GM21515 (cell line): Measurements from ENCODE around the gene VKORC1L1.
A peak's percentile ranks its signal among the peaks of the same experiment; 100 is the strongest.
"Not testable (repeated sequence)": the region's sequence is repeated elsewhere in the genome, so short reads cannot be mapped to it uniquely, and the experiment has no call there.

Experiments
- ATAC-seq: cut with Tn5 transposase; IDR thresholded peaks from one replicate; pipeline ENCODE4 v1.9.1; 2021; ENCODE audit not compliant: unreplicated experiment

VKORC1L1 gene

DNA sequence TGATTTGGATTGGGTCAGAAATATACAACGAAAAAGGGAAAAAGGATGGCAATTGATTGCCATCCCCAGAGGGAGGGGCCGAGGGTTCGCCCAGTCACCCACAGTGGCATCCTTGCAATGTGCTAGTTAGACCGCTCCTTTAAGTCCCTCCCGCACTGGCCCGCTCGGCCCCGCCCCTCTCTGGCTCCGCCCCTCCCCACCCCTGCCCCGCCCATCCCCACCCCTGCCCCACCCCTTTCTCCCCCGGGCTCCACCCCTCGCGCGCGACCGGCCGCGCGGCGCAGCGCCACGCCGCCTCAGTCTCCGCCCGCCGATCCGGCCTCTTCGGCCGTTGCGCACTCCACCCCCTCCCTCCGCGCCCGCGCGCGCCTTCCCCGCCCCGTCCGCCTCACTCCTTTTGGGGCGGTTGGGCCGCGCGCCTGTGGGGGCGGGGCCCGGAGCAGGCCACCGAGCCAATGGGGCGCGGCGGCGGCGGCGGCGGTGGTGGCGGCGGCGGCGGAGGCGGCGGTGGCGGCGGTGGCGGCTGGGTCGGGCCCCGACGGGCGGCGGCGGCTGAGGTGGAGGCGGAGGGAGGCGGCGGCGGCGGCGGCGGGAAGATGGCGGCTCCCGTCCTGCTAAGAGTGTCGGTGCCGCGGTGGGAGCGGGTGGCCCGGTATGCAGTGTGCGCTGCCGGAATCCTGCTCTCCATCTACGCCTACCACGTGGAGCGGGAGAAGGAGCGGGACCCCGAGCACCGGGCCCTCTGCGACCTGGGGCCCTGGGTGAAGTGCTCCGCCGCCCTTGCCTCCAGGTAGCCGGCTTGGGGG, at the start of gene VKORC1L1:
Gene VKORC1L1, plus strand, starts transcription at position 299 of the 806 bp plus-strand sequence. Its CDS starts 298 bp downstream, at position 597.
- ATAC-seq = peak; percentile 86

DNA sequence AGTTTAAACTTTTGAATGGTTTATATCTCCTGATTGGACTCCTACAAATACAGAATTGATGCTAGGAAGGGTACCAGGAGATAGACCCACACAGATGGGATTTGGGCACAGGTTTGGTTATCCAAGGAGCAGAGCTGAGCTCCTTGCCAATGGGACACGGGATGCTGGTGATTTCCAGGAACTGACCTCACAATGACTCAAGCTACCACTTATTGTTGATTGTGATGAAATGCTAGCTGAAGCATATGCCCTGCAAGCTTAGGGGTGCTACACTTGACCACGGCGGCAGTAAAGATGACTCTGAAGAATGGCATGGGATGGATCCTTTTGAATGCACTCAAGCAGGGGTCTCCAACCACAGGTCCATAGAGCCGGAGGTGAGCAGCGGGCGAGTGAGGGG, 45.5 kb upstream of the VKORC1L1 start:
- ATAC-seq = no peak

DNA sequence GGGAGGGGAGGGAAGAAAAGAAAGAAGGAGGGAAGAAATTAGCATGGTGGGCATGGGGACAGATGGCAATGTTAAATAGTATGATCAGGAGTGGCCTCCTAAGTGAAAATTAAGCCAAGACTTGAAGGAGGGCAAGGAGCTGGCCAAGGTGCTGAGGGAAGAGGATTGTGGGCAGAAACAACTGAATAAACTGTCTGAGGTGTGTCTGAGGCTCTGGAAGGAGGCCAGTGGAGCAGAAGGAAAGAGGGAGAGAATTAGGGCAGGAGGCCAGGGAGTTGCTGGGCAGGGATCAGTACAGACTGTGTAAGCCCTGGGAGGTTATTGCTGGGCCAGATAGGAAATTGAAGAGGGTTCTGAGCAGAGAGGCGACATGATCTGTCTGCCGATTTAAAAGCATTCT, 40.6 kb upstream of the VKORC1L1 start:
- no peak for ATAC-seq

DNA sequence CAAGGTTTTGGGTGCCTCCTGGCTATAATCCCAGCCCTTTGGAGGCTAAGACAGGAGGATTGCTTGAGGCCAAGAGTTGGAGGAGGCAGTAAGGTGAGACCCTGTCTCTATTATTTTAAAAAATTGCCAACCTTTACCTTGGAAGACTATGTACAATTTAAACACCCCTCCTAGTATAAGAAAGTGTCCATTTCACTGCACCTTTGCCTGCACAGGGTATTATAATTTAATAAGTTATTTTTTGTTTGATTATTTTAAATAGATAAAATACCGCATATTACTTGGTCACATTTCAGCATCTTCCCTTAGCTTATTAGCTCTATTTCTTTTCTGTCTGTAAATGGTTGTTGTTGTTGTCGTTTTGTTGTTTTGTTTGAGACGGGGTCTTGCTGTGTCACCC, 36.2 kb upstream of the VKORC1L1 start:
- ATAC-seq = not testable (repeated sequence)

DNA sequence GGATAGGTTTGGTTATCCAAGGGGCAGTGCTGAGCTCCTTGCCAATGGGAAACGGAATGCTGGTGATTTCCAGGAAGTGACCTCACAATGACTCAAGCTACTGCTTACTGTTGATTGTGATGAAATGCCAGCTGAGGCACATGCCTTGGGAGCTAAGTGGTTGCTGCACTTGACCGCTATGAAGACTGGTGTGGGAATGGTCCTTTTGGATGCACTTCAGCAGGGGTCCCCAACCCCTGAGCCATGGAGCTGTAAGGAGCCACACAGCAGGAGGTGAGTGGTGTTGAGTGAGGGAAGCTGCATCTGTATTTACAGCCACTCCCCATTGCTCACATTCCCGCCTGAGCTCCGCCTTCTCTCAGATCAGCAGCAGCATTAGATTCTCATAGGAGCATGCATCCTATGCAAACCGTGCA, 35.3 kb upstream of the VKORC1L1 start:
- ATAC-seq = not testable (repeated sequence)

DNA sequence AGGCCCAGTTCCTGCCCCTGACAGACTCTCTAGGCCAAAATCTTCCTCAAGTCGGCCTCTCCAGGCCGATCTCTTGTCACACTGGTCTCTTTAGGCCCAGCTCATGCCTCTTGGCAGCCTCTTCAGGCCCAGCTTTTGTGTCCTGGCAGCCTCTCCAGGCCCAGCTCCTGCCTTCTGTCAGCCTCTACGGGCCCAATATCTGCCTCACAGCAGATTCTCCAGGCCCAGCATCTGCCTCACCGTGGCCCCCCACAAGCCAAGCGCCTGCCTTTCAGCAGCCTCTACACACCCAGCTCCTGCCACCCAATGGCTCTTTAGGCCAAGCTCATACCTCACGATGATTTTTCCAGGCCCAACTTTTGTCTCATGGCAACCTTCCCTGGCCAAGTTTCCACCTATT, 33.0 kb upstream of the VKORC1L1 start:
- no peak for ATAC-seq

DNA sequence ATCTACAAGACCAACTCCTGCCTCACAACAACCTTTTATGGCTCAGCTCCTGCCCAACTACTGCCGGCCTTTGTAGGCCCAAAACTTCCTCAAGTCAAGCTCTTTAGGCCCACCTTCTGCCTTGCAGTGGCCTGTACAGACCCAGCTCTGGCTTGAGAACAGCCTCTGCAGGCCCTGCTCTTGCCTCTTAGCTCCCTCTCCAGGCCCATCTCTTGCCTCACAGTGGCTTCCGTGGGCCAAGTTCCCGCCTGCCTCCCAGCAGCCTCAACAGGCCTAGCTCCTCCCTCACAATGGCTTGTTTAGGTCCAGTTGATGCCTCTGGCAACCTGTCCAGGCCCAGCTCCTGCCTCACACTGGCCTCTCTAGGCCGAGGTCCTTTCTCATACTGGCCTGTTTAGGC, 32.4 kb upstream of the VKORC1L1 start:
- no peak for ATAC-seq

DNA sequence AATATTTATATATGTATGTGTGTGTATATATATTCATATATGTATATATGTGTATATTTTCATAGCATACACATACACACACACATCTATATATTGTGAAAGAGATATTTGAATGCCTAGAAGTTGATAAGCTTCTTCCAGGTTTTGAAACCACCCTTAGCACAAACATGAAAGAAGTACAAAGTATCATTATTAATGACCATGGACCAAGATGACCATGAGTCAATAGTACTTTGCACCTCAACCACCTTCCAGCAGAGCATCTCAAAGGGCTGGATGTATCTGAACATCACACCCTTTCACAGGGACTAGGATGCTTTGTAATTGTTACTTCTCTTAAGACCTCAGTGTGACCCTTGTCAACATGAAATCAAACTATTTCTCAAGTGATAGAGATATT, 29.3 kb upstream of the VKORC1L1 start:
- ATAC-seq = not testable (repeated sequence)

DNA sequence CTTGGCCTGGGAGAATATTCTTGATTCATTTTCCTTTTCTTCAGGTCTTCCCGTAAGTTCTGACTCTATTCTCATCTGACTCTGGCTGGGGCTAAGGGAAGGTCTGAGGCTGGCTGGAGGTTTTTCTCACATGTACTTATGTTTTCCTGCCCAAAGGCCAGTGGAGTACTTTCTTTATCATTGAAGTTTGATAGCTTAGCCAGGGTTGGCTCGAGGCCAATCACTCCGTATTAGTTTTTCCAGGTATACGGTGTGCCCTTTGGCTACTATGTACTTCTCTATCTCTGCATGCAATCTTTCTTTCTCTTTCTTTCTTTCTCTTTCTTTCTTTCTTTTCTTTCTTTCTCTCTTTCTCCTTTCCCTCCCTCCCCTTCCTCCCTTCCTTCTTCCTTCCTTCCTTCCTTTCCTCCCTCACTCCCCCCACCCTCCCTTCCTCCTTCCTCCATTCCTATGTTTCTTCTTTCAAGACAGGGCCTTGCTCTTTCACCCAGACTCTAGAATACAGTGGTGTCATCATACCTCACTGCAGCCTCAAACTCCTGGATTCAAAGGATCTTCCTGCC, 26.8 kb upstream of the VKORC1L1 start:
- ATAC-seq = no peak

DNA sequence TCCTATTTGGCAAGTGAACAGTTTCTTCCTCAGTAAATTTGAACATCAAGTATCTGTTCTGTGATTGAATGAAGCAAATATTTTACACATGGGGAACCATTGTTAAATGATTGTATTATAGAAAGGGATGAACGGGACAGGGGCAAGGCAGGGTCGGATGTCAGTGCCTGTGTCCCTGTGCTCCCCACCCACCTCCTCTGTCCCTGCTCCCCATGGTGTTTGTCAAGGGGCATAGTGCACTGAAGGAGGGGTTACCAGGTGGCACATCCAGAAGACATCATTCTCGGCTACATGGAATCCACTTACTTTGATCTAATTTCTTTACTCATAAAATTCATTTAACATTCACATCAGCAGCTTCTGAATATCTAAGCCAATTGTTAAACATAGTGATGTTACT, 19.4 kb upstream of the VKORC1L1 start:
- not testable (repeated sequence) for ATAC-seq

DNA sequence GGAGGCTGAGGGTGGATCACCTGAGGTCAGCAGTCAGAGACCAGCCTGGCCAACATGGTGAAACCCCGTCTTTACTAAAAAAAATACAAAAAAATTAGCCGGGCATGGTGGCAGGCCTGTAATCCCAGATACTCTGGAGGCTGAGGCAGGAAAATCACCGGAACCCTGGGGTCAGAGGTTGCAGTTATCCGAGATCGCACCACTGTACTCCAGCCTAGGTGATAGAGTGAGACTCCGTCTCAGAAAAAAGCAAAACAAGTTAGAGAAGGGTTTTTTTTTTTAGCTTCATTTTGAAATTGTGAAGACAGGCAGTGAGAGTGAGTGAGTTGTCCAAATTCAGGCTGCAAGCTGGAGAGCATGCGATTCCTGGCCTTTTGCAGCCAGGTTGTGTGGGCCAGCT, 19.0 kb upstream of the VKORC1L1 start:
- not testable (repeated sequence) for ATAC-seq

DNA sequence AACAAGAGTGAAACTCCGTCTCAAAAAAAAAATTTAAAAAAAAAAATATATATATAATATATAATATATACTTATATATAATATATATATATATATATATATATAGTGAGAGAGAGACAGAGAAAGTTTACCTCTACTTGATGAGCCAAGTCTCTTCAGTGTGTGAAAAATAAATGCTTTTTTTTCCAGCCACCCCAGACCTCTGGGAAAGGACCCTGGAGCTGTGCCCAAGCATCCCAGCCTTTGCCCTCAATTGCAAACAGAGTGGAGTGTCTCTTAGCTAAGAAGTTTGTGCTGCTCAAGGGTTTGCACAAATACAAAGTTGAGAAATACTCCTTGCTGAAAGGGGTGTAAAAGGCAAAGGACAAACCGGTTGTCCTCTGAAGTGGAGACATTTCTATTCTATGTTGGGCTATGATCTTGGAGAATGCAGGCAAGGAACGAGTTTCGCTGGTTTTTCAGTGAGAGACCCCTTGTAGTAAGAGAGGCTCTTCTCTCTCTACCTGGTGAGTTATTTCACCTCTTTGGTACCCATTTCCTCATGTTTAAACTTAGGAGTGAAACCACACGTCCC, 15.5 kb upstream of the VKORC1L1 start:
- not testable (repeated sequence) for ATAC-seq

DNA sequence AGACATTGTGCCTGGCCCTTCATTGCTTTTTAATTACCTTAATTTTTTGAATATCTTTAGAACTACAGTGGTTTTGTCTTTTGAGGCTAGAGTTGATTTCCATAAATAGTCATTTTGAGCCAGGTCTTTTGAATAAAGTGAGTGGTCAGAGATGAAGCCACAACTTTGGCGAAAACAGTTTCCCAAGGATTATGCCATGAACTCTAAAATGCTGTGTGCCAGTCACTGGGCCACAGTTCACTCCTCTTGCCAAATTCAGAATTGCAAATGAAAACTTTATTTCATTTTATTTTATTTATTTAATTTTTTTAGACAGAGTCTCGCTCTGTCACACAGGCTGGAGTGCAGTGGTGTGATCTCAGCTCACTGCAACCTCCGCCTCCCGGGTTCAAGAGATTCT, 14.2 kb upstream of the VKORC1L1 start:
- not testable (repeated sequence) for ATAC-seq

DNA sequence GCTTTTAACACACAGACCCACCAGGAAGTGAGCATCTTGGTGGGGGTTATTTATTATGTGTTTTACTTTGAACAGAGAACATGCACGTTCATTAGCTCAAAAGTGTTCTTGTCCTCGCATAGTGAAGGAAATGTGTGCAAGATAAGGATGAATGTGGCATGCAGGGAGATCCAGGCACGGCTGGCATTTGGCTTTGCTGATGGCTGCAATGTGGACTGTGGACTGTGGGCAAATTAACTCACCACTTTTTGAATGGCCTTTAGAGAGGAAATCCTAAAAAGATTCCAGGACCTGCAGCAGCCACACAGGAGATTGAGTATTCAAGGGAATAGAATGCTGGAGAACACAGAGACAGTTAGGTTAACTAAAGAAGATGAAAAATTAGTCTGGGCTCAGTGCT, 6.6 kb upstream of the VKORC1L1 start:
- not testable (repeated sequence) for ATAC-seq

DNA sequence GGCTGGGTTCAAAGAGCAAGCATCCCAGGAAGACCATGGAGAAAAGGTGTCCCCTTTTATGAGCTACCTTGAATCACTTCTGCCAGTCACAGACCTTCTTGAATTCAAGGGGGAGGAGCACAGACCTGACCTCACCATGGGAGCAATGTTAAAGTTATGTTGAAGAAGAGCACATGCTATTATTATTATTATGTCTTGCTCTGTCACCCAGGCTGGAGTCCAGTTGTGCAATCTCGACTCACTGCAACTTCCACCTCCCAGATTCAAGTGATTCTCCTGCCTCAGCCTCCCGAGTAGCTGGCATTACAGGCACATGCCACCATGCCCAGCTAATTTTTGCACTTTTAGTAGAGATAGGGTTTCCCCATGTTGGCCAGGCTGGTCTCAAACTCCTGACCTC, 5.2 kb upstream of the VKORC1L1 start:
- ATAC-seq = not testable (repeated sequence)

DNA sequence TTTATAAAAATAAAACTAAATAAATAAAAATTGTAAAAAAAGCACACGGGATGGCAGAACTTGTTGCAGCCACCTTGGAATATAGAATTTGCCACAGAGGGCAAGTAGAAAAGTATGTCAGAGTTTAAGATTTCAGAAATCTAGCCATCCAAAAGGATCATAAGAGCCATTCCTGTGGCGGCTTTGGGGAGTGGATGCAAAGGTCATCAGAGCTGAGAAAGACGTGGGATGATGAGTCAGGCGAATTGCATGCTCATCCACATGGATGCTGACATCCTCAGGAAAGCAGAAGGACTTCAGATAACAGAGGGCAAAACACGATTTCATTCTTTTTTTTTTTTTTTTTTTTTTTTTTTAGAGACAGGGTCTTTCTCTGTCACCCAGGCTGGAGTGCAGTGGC, 3.6 kb upstream of the VKORC1L1 start:
- ATAC-seq = not testable (repeated sequence)

DNA sequence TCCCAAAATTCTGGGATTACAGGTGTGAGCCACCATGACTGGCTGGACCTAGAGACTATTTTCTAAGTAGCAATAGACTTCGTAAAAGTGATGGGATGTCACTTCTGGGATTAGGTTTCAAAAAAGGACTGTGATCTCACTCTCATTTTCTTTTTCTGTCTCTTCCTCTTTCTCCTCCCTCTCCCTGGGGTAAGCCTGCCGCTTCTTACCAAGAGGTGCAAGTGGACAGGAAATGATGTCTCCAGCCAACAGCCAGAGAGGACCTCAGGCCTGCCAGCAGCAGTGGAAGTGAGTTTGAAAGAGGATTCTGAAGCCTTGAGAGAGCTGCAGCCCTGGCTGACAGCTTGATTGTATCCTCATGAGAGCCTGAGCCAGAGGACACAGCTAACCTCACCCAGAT, 1.4 kb upstream of the VKORC1L1 start:
- peak; percentile 20 for ATAC-seq

DNA sequence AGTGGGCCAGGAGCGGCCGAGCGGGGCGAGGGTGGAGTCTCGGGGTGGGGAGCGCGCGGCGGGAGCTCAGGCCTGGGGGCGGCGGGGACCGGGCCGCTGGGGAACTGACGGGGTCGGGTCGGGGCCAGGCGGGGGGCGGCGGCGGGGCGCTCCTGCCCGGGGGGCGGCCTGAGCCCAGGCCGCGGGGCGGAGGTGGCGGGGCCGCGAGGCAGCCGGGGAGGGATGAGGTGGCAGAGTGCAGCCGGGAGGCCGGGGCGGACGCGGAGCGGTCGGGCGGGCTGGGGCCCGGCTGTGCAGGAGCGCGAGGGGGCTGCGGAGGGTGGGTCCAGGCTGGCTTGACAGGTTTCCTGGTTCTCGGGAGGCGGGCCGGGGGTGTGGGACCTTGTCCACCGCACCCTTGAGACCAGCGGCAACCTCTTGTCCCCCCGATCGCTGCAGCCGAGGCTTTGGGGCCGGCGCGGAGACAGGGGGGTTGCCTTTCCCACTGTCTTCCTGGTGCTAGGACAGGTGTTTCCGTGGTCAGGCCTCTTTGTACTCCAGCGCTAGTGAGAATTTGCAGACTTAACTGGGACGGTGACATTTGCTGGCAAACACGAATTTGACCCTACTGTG, 814 bp downstream of the VKORC1L1 start:
- ATAC-seq = peak; percentile 32

DNA sequence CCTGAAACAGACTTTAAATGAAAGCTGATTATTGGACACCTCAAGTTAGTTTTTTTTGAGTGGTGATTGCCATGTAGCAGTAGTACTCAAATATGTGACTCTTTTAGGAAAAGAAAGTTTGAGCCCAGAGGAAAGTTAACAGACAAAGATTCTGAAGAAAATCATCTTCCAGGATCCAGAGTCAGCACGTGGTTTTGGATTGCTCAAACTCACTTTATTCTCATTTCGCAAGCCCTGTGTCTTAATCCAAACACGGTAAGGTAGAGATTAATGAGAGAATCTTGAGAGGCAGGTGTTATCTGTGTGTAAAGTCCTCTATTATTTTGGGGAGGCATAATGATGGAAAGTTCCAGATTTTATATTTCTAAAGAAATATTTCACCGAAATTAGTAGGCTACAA, 2.8 kb downstream of the VKORC1L1 start:
- not testable (repeated sequence) for ATAC-seq

DNA sequence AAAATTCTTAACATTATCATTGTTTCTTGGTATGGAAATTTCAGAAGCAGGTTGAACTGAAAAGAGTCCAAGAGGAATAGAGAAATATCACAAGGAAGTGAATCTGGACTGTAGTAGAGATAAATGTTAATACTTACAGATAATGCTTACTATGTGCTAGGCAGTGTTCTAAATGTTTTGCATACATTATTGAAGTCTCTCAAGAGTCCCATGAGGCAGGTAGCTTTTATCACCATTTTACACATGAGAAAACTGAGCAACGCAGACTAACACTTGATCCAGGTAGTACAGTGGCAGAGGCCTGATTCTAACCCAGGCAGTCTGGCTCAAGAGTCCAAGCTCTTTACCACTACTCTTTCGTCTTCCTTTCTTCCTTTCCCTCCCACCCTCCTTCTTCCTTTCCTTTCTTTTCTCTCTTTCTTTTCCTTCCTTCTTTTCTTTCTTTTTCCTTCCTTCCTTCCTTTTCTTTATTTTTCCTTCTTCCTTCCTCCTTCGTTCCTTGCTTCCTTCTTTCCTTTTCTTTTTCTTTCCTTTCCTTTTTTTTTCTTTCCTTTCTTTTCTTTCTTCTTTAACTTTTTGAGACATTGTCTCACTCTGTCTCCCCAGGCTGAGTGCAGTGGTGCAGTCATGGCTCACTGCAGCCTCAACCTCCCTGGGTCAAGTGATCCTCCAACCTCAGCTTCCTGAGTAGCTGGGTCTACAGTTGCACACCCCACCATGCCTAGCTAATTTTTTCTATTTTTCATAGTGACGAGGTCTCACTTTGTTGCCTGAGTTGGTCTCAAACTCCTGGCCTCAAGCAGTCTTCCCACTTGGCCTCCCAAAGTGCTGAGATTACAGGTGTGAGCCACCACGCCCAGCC, 6.6 kb downstream of the VKORC1L1 start:
- peak; percentile 48 for ATAC-seq

DNA sequence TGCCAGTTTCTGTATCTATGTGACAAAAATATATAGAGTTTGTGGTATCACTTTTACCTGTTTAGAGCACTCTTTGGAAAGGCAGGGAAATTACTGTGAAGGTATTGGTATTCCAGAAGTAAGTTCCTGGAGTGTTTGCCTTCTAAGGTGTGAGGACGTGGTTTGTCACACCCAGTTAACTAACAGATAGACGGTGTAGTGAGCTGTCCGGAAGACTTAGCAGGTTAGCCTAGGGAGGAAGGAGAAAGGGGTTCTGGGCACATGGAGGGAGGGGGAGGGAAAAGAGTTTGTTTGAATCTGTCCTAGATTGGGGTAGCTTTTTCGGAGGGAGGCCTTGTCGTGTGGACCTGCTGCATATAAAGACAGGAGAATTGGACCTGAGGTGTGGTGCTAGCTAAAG, 7.4 kb downstream of the VKORC1L1 start:
- not testable (repeated sequence) for ATAC-seq
